ENCODE results near the gene COX8A.
A peak's percentile ranks its signal among the peaks of the same experiment; 100 is the strongest.
"Not testable (repeated sequence)": the region's sequence is repeated elsewhere in the genome, so short reads cannot be mapped to it uniquely, and the experiment has no call there.

Gene COX8A

GRCh38 chr11:63970902-63971301, 3.5 kb upstream of the COX8A start:
- DNase-seq, result no peak

- DNase-seq, result not testable (repeated sequence)
Observed at GRCh38 chr11:63973912-63974258, 535 bp upstream of the COX8A start.

GRCh38 chr11:63978551-63979239, 4.3 kb downstream of the COX8A start:
- DNase-seq, result no peak

- DNase-seq, result no peak
Observed at GRCh38 chr11:63979426-63979825, 5.0 kb downstream of the COX8A start.

GRCh38 chr11:63985812-63986155, 11.4 kb downstream of the COX8A start:
- peak in 4 of 14 donors; percentile 39 to 71 (median 54) for DNase-seq

- peak in 13 of 14 donors; percentile 49 to 89 (median 75) for DNase-seq
Observed at GRCh38 chr11:63986156-63986931, 11.9 kb downstream of the COX8A start, which contains the start of gene OTUB1. Gene OTUB1, plus strand, starts transcription at chr11:63986438. Its CDS starts 19 bp downstream, at chr11:63986457.

- no peak for DNase-seq
Observed at GRCh38 chr11:63986932-63987513, 12.6 kb downstream of the COX8A start.

GRCh38 chr11:63991558-63991957, 17.1 kb downstream of the COX8A start:
- DNase-seq, result no peak

GRCh38 chr11:63993100-63993499, 18.7 kb downstream of the COX8A start:
- no peak for DNase-seq

- no peak for DNase-seq
Observed at GRCh38 chr11:63993993-63994392, 19.6 kb downstream of the COX8A start.

- no peak for DNase-seq
Observed at GRCh38 chr11:63996512-63996911, 22.1 kb downstream of the COX8A start.

DNA sequence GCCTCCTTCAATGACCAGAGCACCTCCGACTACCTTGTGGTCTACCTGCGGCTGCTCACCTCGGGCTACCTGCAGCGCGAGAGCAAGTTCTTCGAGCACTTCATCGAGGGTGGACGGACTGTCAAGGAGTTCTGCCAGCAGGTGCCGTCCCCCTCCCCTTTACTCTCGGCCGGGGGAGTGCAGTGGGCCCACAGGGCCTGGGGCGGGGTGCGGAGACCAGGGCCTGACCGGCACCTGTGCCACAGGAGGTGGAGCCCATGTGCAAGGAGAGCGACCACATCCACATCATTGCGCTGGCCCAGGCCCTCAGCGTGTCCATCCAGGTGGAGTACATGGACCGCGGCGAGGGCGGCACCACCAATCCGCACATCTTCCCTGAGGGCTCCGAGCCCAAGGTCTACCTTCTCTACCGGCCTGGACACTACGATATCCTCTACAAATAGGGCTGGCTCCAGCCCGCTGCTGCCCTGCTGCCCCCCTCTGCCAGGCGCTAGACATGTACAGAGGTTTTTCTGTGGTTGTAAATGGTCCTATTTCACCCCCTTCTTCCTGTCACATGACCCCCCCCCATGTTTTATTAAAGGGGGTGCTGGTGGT, 22.8 kb downstream of the COX8A start:
- DNase-seq, result no peak

DNA sequence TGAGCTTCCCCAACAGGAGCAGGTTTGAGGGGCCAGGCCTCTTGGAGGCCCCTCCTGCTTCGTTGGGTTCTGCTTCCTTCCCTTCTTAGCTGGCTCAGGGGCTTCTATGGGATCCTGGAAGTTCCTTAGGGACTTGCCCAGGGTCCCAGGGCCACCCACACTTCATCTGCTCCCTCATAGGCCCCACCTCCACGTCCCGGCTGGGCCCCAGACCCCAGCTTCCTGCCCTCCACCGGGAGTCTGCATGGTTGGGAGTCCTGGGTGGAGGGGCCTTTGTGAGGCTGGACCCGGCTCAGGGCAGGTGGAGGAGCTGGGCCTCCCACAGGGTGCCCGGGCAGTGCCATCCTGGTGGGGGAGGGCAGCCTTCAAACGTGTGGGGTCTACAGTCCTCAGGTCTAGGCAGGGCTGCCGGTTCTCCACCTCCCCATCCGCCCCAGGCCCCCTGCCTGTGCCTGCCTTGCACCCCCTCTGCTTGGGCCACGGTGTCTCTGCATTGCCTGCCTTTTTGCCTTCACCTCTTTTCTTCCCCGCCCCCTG, 23.4 kb downstream of the COX8A start:
- no peak for DNase-seq

- DNase-seq, result no peak
Observed at GRCh38 chr11:63998558-63999348, 24.3 kb downstream of the COX8A start.

DNA sequence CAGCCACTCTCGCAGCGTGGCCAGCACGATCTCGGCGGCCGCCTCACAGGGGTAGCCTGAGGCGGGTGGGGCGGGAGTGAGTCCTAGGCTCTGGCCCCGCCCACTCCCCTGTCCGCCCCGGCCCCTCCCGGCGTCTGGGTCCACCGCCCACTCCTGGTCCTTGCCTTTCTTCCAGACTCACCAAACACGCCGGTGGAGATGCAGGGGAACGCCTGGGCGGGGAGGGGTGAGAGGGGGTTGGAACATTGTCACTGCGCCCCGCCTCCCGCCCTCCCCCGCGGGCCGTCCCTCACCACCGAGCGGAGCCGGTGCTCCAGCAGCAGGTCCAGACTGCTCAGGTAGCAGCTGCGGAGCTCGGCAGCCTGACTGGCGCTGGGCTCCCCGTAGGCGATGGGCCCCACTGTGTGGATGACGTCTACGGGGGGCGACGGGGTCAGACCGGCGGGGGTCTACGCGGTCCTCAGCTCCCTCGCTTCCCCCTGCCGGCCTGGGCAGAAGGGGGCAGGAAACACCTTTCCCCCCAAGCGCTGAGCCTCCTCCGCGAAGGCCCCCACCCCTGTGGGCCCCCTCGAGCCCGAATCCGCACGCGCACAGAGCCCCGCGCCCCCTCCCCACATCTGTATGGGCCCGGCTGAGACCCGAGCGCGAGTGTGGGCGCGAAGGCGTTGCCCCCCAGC, 25.1 kb downstream of the COX8A start:
- peak in 1 of 14 donors; percentile 22 for DNase-seq

DNA sequence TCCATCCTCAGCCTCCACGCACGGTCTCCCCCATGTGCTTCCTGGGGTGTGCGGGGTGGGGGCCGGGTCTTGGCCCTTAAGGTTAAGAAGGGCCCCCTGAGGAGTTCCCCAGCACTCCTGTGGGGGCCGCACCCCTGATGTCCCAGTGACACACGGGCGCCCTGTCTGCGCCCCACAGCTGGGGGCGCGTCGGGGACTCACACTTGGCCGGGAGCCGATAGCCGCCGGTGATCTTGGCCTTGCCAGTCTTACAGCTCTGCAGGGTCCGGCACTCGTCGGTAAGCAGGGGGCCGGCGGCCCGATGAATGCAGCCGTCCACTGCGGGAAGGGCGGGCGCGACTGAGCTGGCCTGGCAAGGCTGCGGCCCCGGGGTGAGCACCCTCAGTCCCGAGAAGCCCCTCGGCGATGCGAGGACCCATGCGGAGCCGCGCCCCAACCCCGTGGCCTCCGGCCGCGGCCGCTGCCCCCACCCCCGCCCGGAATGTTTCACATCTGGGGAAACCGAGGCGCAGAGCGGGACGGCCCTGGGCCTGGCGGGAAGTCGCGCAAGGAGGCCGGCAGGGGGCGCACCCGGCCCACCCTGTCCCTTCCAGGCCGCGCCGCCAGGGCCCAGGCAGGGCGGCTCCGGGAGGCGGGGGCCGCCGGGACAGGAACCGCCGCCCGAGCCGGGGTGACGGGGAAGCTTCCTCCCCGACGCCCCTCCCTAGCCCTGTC, 25.8 kb downstream of the COX8A start:
- peak in 11 of 14 donors; percentile 27 to 78 (median 51) for DNase-seq

- no peak for DNase-seq
Observed at GRCh38 chr11:64000740-64001483, 26.5 kb downstream of the COX8A start.

DNA sequence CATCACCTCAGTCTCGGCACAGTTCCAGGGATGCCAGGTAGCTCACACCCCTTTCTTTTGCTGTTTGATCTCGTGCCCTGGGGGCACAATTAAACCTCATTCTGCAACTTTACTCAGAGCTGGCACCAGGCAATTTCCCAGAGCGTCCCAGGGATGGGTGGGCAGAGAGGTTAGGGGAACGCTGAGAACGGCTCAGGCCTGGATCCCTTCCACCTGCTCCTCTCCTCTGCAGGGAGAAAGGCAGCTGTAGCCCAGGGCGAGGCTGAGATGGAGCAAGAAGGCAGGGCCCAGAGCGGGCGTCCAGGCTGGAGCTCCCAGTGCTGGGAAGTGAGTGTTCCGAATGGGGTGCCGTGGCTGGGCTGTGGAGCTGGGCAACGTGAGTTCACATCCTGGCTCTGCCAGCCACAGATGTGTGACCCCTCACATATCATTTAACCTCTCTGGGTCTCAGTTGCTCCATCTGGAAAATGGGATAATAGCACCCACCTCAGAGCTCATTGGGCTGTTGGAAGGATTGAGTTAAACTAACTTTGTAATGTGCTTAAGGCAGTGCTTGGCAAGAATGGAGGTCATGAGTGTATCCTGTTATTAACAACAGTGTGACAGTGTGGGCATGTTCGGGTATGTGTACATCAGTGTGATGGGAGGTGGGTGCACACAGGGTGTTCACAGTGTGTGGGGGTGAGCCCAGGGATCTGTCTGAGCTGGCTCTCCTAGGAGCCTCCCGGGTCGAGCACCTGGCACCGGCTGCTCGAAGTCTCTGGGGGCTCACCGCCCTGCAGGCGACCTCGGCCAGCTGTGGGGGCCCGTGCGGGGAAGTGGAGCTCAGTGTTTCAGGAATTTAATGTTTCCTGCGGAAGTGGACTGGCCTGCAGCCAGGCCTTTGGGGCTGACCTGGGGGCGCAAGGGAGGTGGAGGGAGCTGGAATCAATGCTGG, 27.3 kb downstream of the COX8A start:
- no peak for DNase-seq

Data from C1 segment of cervical spinal cord (tissue), 14 donors.